Measurements from ENCODE around the gene SURF1.

Gene SURF1

GRCh38 chr9:133360400-133361393 lies 4.4 kb upstream of the SURF1 start:
- no peak for DNase-seq

GRCh38 chr9:133359399-133360175 lies 3.3 kb upstream of the SURF1 start:
- DNase-seq: no peak

- no peak for DNase-seq
Observed at GRCh38 chr9:133357656-133358055, 1.4 kb upstream of the SURF1 start.

GRCh38 chr9:133355881-133356357 lies 368 bp downstream of the SURF1 start:
- DNase-seq: no peak

GRCh38 chr9:133354766-133355165 lies 1.5 kb downstream of the SURF1 start:
- no peak for DNase-seq

- DNase-seq: no peak
Observed at GRCh38 chr9:133353548-133353947, 2.7 kb downstream of the SURF1 start.

- DNase-seq: no peak
Observed at GRCh38 chr9:133352635-133353340, 3.5 kb downstream of the SURF1 start.

GRCh38 chr9:133351908-133352634 lies 4.2 kb downstream of the SURF1 start:
- no peak for DNase-seq

- DNase-seq: no peak
Observed at GRCh38 chr9:133351526-133351907, 4.8 kb downstream of the SURF1 start.

- no peak for DNase-seq
Observed at GRCh38 chr9:133349965-133350616, 6.2 kb downstream of the SURF1 start.

- no peak for DNase-seq
Observed at GRCh38 chr9:133348718-133349573, 7.3 kb downstream of the SURF1 start.

GRCh38 chr9:133347985-133348717 lies 8.1 kb downstream of the SURF1 start, which contains the start of the genes MED22 and RPL7A:
Gene MED22, minus strand, starts transcription at chr9:133348131. Its CDS starts 1,469 bp downstream, at chr9:133346662.
Gene RPL7A, plus strand, starts transcription at chr9:133348218. Its CDS starts 26 bp downstream, at chr9:133348244.
- DNase-seq: peak; percentile 84

- DNase-seq: no peak
Observed at GRCh38 chr9:133347515-133347984, 8.7 kb downstream of the SURF1 start.

GRCh38 chr9:133346021-133346785 lies 10.1 kb downstream of the SURF1 start:
- no peak for DNase-seq

- no peak for DNase-seq
Observed at GRCh38 chr9:133345596-133345995, 10.7 kb downstream of the SURF1 start.

GRCh38 chr9:133344979-133345378 lies 11.3 kb downstream of the SURF1 start:
- no peak for DNase-seq

GRCh38 chr9:133344071-133344470 lies 12.2 kb downstream of the SURF1 start:
- no peak for DNase-seq

GRCh38 chr9:133342570-133342969 lies 13.7 kb downstream of the SURF1 start:
- DNase-seq: no peak

GRCh38 chr9:133342069-133342406 lies 14.2 kb downstream of the SURF1 start:
- no peak for DNase-seq

Measured in activated CD4-positive, alpha-beta T cell treated with anti-CD3 and anti-CD28 coated beads for 1 hour (primary cell).